Spleen (tissue), 11 donors: ENCODE measurements around the gene NDUFB8. TPM values are rescaled to one million over a fixed set of nuclear protein-coding genes. Genes with fewer than 3 reads are reported as not detected.

ENCODE experiments used
- DNase-seq: peaks from one replicate; pipeline ENCODE4 v3.0.0-alpha.2; 2020
- H3K27ac ChIP-seq, 8 donors: fragments of 200-600 bp; sonication (generic) in 7 of 8; 1 replicate in 4 of 8; 2 replicates in 4 of 8; pipeline versions ENCODE4 v1.5.0 to v1.8.0; 2016 to 2021; ENCODE audit warnings: inconsistent platforms in 4 of 8, mild to moderate bottlenecking in 4 of 8, moderate library complexity in 1 of 8
- H3K27me3 ChIP-seq, 7 donors: fragments of 200-600 bp; sonication (generic) in 6 of 7; replicated peaks in 1 of 7; 1 replicate in 4 of 7; 2 replicates in 3 of 7; pipeline versions ENCODE4 v1.5.0 to v1.8.0; 2016 to 2021; ENCODE audit warnings: inconsistent platforms in 3 of 7, mild to moderate bottlenecking in 1 of 7
- H3K36me3 ChIP-seq, 6 donors: fragments of 200-600 bp; sonication (generic) in 5 of 6; 1 replicate in 4 of 6; 2 replicates in 2 of 6; pipeline versions ENCODE4 v1.5.0 to v1.8.0; 2016 to 2021; ENCODE audit warnings: inconsistent platforms in 2 of 6
- H3K4me1 ChIP-seq, 6 donors: fragments of 200-600 bp; sonication (generic) in 5 of 6; 1 replicate in 3 of 6; 2 replicates in 3 of 6; pipeline versions ENCODE4 v1.5.0 to v1.8.0; 2016 to 2021; ENCODE audit warnings: inconsistent platforms in 3 of 6
- H3K4me3 ChIP-seq, 8 donors: fragments of 200-600 bp; sonication (generic) in 7 of 8; 1 replicate in 4 of 8; 2 replicates in 4 of 8; pipeline versions ENCODE4 v1.5.0 to v1.8.0; 2016 to 2021; ENCODE audit warnings: inconsistent platforms in 4 of 8, mild to moderate bottlenecking in 4 of 8, moderate library complexity in 2 of 8
- H3K9me3 ChIP-seq, 8 donors: fragments of 200-600 bp; sonication (generic) in 7 of 8; 1 replicate in 4 of 8; 2 replicates in 4 of 8; pipeline versions ENCODE4 v1.5.0 to v1.8.0; 2016 to 2021; ENCODE audit warnings: inconsistent platforms in 4 of 8
- CTCF ChIP-seq, 11 experiments: fragments of 200-600 bp in 7 of 11; fragments of 450-650 bp in 4 of 11; sonication (generic) in 4 of 11; IDR thresholded peaks in 8 of 11; conservative IDR thresholded peaks in 3 of 11; 1 replicate in 7 of 11; 2 replicates in 4 of 11; pipeline versions ENCODE4 v1.4.0 to v1.8.0; 2016 to 2021; ENCODE audit warnings: antibody characterized with exemption in 11 of 11, inconsistent platforms in 4 of 11, mild to moderate bottlenecking in 1 of 11
- POLR2A ChIP-seq, 3 donors: fragments of 450-650 bp; IDR thresholded peaks; one replicate each; pipeline ENCODE4 v1.5.1; 2017; ENCODE audit warnings: antibody characterized with exemption in 3 of 3, mild to moderate bottlenecking in 1 of 3
- POLR2AphosphoS5 ChIP-seq, 3 donors: sonication (generic); formaldehyde crosslinking; IDR thresholded peaks; one replicate each; pipeline ENCODE4 v1.5.1; 2017; ENCODE audit warnings: antibody characterized with exemption in 3 of 3
- WGBS, 5 donors: extraction: QIAGEN DNeasy Blood & Tissue Kit in 3 of 5; methylation state at CpG; one replicate each; pipeline versions ENCODE4 v1.1.5 to v1.1.7; 2013 to 2018; 5-methylcytosine and 5-hydroxymethylcytosine counted together
- intact Hi-C: fragments of 100-400 bp; cut with DNase I; formaldehyde crosslinking; loops from one replicate; pipeline ENCODE4 v1.15.0; 2023; ENCODE audit warnings: low total_unique reads
- polyA plus RNA-seq, 3 donors: library from polyadenylated mRNA; stranded (reverse); fragments of 200-250 nt; gene quantifications; one replicate each; pipeline ENCODE4 v1.2.1, GENCODE V29; 2013
- total RNA-seq, 7 donors: library from RNA; depleted of rRNA in 3 of 7; stranded (reverse); fragments of >200 nt in 3 of 7; fragmentation: NEBNext Ultra II Directional in 4 of 7; extraction: Animal tissue kit (Norgen Biotek cat#: 25700) in 4 of 7; gene quantifications; one replicate each; pipeline versions ENCODE4 v1.1.0 to v1.2.1, GENCODE V29; 2016 to 2021
- donor health status: healthy with polysubstance abuse.
- donor health status: DM: no; HTN: no; CAD: no; lungs with moderate emphysema.
- donor health status: DM: no; HTN: no; CAD: no.
- donor health status: Bipolar disorder and iron deficiency.
- donor health status: healthy.
- donor health status: DM: no; HTN: no; CAD: no.
- donor health status: DM: yes; HTN: yes; CAD: no.

NDUFB8 gene
- total and polyA plus RNA-seq, 10 donors, result 96.2 to 261 (median 135) TPM

GRCh38 chr10:100487529-100487928, 42.1 kb downstream of the NDUFB8 start:
- no peak for DNase-seq

GRCh38 chr10:100485801-100486495, 43.7 kb downstream of the NDUFB8 start:
- WGBS, 5 donors, result 89 to 98% (median 95%) methylated on average over 10 of the region's 10 CpGs
- Histone ChIP-seq H3K27me3 (peaks cover 0 to 26% (median 5%) of the 10 kb centered on the region in 7 donors), H3K4me3 (no peak overlapping the region), H3K4me1 (peaks cover 11 to 26% (median 18%) of the 10 kb centered on the region in 6 donors), H3K36me3 (peaks cover 0 to 65% (median 37%) of the 10 kb centered on the region in 6 donors), H3K27ac (no peak overlapping the region), H3K9me3 (no peaks in the 10 kb centered on the region)
- TF ChIP-seq POLR2AphosphoS5 (IDR thresholded peaks at IDR 0.05), result no peak
- no peak for TF ChIP-seq CTCF (IDR thresholded peaks at IDR 0.05 in 8 of 11, conservative IDR thresholded peaks at IDR 0.05 in 3 of 11)
- TF ChIP-seq POLR2A (IDR thresholded peaks at IDR 0.05), result no peak
- no peak for DNase-seq
- intact Hi-C loops, result no loop called here

More at GRCh38 chr10:100487529-100487928, 42.1 kb downstream of the NDUFB8 start:
- no peak overlapping the region for H3K4me3 ChIP-seq
- intact Hi-C loops, result no loop called here
- H3K4me1 ChIP-seq, result peaks cover 3 to 12% (median 4%) of the 10 kb centered on the region in 6 donors
- H3K27ac ChIP-seq, result no peak overlapping the region
- H3K9me3 ChIP-seq, result no peaks in the 10 kb centered on the region
- TF ChIP-seq CTCF (IDR thresholded peaks at IDR 0.05 in 8 of 11, conservative IDR thresholded peaks at IDR 0.05 in 3 of 11) (no peak), POLR2AphosphoS5 (IDR thresholded peaks at IDR 0.05) (no peak), POLR2A (IDR thresholded peaks at IDR 0.05) (no peak)
- peaks cover 0 to 76% (median 42%) of the 10 kb centered on the region in 6 donors for H3K36me3 ChIP-seq
- peaks cover 0 to 10% (median 0%) of the 10 kb centered on the region in 7 donors for H3K27me3 ChIP-seq
- 89 to 100% (median 94%) methylated on average over 6 of the region's 6 CpGs for WGBS, 5 donors

GRCh38 chr10:100485366-100485765, 44.3 kb downstream of the NDUFB8 start:
- Histone ChIP-seq H3K9me3 (no peaks in the 10 kb centered on the region), H3K36me3 (peaks cover 0 to 59% (median 35%) of the 10 kb centered on the region in 6 donors), H3K4me3 (no peak overlapping the region), H3K4me1 (peaks cover 11 to 26% (median 18%) of the 10 kb centered on the region in 6 donors), H3K27me3 (peaks cover 0 to 32% (median 9%) of the 10 kb centered on the region in 7 donors), H3K27ac (no peak overlapping the region)
- intact Hi-C loops, result no loop called here
- DNase-seq, result no peak
- TF ChIP-seq POLR2A (IDR thresholded peaks at IDR 0.05), result no peak
- WGBS, 5 donors, result 85 to 95% (median 92%) methylated on average over 8 of the region's 8 CpGs

- Histone ChIP-seq H3K9me3 (no peaks in the 10 kb centered on the region), H3K36me3 (peaks cover 0 to 46% (median 22%) of the 10 kb centered on the region in 6 donors), H3K4me3 (no peak overlapping the region), H3K27ac (no peak overlapping the region), H3K4me1 (peaks cover 11 to 26% (median 18%) of the 10 kb centered on the region in 6 donors), H3K27me3 (peaks cover 0 to 45% (median 12%) of the 10 kb centered on the region in 7 donors)
- no peak for TF ChIP-seq CTCF (IDR thresholded peaks at IDR 0.05 in 8 of 11, conservative IDR thresholded peaks at IDR 0.05 in 3 of 11)
- TF ChIP-seq POLR2A (IDR thresholded peaks at IDR 0.05), result no peak
- TF ChIP-seq POLR2AphosphoS5 (IDR thresholded peaks at IDR 0.05), result no peak
- no peak for DNase-seq
- intact Hi-C loops, result no loop called here
- 78 to 91% (median 89%) methylated on average over 5 of the region's 5 CpGs for WGBS, 5 donors
These were observed 45.6 kb downstream of the NDUFB8 start for GRCh38 chr10:100483876-100484666.
